Measurements from ENCODE around the gene CARM1.
A peak's percentile ranks its signal among the peaks of the same experiment; 100 is the strongest.
"Not testable (repeated sequence)": the region's sequence is repeated elsewhere in the genome, so short reads cannot be mapped to it uniquely, and the experiment has no call there.

The CARM1 gene

GRCh38 chr19:10848230-10848856 is 23.0 kb upstream of the CARM1 start, which contains the start of gene C19orf38:
TSS of gene C19orf38 (plus strand) at chr19:10848415. CDS start at chr19:10848509, 94 bp downstream.
- no peak for TF ChIP-seq CTCF (conservative IDR thresholded peaks at IDR 0.05; ENCODE audit: control insufficient read depth, insufficient read depth, low read depth, low read length)
- H3K4me3 ChIP-seq (ENCODE audit: control insufficient read depth, low read depth, low read length): no peak within 1 kb of the TSS
- no peak for DNase-seq (ENCODE audit: low read depth)

GRCh38 chr19:10850631-10851030 is 20.7 kb upstream of the CARM1 start:
- H3K4me3 ChIP-seq (ENCODE audit: control insufficient read depth, low read depth, low read length): no peak overlapping the region
- no peak for TF ChIP-seq CTCF (conservative IDR thresholded peaks at IDR 0.05; ENCODE audit: control insufficient read depth, insufficient read depth, low read depth, low read length)
- no peak for DNase-seq (ENCODE audit: low read depth)

GRCh38 chr19:10852098-10852800 is 19.1 kb upstream of the CARM1 start:
- no peak overlapping the region for H3K4me3 ChIP-seq (ENCODE audit: control insufficient read depth, low read depth, low read length)
- no peak for TF ChIP-seq CTCF (conservative IDR thresholded peaks at IDR 0.05; ENCODE audit: control insufficient read depth, insufficient read depth, low read depth, low read length)
- peak; percentile 49 for DNase-seq (ENCODE audit: low read depth)

- H3K4me3 ChIP-seq (ENCODE audit: control insufficient read depth, low read depth, low read length): no peak overlapping the region
- DNase-seq (ENCODE audit: low read depth): no peak
- TF ChIP-seq CTCF (conservative IDR thresholded peaks at IDR 0.05; ENCODE audit: control insufficient read depth, insufficient read depth, low read depth, low read length): no peak
Measured at GRCh38 chr19:10852941-10853340, 18.4 kb upstream of the CARM1 start.

GRCh38 chr19:10854350-10855089 is 16.8 kb upstream of the CARM1 start:
- TF ChIP-seq CTCF (conservative IDR thresholded peaks at IDR 0.05; ENCODE audit: control insufficient read depth, insufficient read depth, low read depth, low read length): no peak
- DNase-seq (ENCODE audit: low read depth): no peak
- no peak overlapping the region for H3K4me3 ChIP-seq (ENCODE audit: control insufficient read depth, low read depth, low read length)

- no peak overlapping the region for H3K4me3 ChIP-seq (ENCODE audit: control insufficient read depth, low read depth, low read length)
- DNase-seq (ENCODE audit: low read depth): no peak
- peak; percentile 49 for TF ChIP-seq CTCF (conservative IDR thresholded peaks at IDR 0.05; ENCODE audit: control insufficient read depth, insufficient read depth, low read depth, low read length)
Measured at GRCh38 chr19:10855879-10856522, 15.4 kb upstream of the CARM1 start.

- not testable (repeated sequence) for DNase-seq (ENCODE audit: low read depth); H3K4me3 ChIP-seq (ENCODE audit: control insufficient read depth, low read depth, low read length)
Measured at GRCh38 chr19:10856899-10857298, 14.5 kb upstream of the CARM1 start.
